Measurements from ENCODE around the gene ASTN2. TPM values are rescaled to one million over a fixed set of nuclear protein-coding genes. Genes with fewer than 3 reads are reported as not detected.

Gene ASTN2
- total RNA-seq, 1 donor from 2014 or later: 10.0 TPM

DNA sequence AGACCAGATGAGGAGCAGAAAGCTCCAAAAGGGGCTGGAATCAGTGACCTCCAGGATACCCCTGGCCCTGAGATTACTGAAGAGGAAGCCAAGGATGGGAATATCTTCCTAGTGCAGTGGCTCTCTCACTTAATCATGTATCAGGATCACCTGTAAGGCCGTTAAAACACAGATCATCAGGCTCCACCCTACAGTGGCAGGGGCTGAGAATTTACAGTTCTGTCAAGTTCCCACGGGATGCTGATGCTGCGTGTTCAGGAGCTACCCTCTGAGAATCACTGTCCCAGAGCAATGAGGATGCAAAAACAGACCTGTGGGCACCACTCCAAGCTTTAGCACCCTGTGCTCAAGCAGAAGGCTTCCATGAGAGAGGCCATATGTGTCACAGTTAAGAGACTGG, 291.9 kb downstream of the ASTN2 start:
- no peak for DNase-seq (ENCODE audit: low spot score)
- Mint-ChIP-seq H3K36me3 (ENCODE audit: low read depth, unreplicated experiment) (no peaks in the 10 kb centered on the region), H3K9me3 (ENCODE audit: unreplicated experiment) (no peaks in the 10 kb centered on the region), H3K4me3 (ENCODE audit: unreplicated experiment) (no peak overlapping the region), H3K27ac (ENCODE audit: unreplicated experiment) (no peak overlapping the region), H3K4me1 (ENCODE audit: unreplicated experiment) (no peaks in the 10 kb centered on the region), H3K27me3 (ENCODE audit: unreplicated experiment) (no peaks in the 10 kb centered on the region)
- TF ChIP-seq, protein P1, sequence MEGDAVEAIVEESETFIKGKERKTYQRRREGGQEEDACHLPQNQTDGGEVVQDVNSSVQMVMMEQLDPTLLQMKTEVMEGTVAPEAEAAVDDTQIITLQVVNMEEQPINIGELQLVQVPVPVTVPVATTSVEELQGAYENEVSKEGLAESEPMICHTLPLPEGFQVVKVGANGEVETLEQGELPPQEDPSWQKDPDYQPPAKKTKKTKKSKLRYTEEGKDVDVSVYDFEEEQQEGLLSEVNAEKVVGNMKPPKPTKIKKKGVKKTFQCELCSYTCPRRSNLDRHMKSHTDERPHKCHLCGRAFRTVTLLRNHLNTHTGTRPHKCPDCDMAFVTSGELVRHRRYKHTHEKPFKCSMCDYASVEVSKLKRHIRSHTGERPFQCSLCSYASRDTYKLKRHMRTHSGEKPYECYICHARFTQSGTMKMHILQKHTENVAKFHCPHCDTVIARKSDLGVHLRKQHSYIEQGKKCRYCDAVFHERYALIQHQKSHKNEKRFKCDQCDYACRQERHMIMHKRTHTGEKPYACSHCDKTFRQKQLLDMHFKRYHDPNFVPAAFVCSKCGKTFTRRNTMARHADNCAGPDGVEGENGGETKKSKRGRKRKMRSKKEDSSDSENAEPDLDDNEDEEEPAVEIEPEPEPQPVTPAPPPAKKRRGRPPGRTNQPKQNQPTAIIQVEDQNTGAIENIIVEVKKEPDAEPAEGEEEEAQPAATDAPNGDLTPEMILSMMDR (IDR thresholded peaks at IDR 0.05; ENCODE audit: unreplicated experiment): no peak

DNA sequence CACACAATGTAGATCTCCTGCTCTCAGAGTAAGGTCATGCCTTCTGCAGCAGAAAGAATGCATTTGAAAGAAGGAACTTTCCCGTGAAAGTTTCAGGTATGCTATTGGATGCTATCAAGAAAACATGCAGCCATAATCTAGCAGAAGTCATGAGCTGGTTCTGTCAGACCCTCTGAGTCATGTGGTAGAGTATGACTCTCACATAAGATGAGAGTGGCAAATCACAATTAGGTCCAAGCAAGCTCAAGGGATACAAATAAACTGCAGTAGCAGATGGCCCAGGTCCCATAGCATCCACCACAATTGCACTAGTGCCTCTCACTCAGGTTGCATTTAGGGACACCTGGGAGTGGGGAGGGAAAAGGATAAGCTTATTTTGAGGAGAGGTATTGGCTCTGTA, 292.8 kb downstream of the ASTN2 start:
- H3K4me3 Mint-ChIP-seq (ENCODE audit: unreplicated experiment): no peak overlapping the region
- H3K27ac Mint-ChIP-seq (ENCODE audit: unreplicated experiment): no peak overlapping the region
- H3K36me3 Mint-ChIP-seq (ENCODE audit: low read depth, unreplicated experiment): no peaks in the 10 kb centered on the region
- no peaks in the 10 kb centered on the region for H3K9me3 Mint-ChIP-seq (ENCODE audit: unreplicated experiment)
- DNase-seq (ENCODE audit: low spot score): no peak
- H3K27me3 Mint-ChIP-seq (ENCODE audit: unreplicated experiment): no peaks in the 10 kb centered on the region
- TF ChIP-seq, protein P1 (IDR thresholded peaks at IDR 0.05; ENCODE audit: unreplicated experiment): no peak
- H3K4me1 Mint-ChIP-seq (ENCODE audit: unreplicated experiment): no peaks in the 10 kb centered on the region

DNA sequence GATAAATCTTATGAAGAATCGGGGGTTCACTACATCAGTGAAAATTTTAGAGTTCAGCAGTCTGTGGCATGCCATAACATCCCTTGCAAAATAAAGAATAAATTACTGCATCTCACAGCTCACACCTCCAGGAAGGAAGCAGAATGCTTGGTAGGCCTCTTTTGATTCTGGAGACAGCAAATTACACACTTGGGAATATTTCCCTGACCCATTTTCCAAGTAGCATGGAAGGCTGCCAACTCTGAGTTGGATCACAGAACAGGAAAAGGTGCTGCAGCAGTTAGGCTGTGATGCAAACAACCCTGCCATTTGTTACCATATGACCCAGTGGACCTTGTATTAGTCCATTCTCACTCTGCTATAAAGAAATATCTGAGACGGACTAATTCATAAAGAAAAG, 293.5 kb downstream of the ASTN2 start:
- Mint-ChIP-seq H3K4me1 (ENCODE audit: unreplicated experiment) (no peaks in the 10 kb centered on the region), H3K27ac (ENCODE audit: unreplicated experiment) (no peak overlapping the region), H3K36me3 (ENCODE audit: low read depth, unreplicated experiment) (no peaks in the 10 kb centered on the region), H3K27me3 (ENCODE audit: unreplicated experiment) (no peaks in the 10 kb centered on the region), H3K9me3 (ENCODE audit: unreplicated experiment) (no peaks in the 10 kb centered on the region), H3K4me3 (ENCODE audit: unreplicated experiment) (no peak overlapping the region)
- TF ChIP-seq, protein P1 (IDR thresholded peaks at IDR 0.05; ENCODE audit: unreplicated experiment): no peak
- DNase-seq (ENCODE audit: low spot score): no peak

DNA sequence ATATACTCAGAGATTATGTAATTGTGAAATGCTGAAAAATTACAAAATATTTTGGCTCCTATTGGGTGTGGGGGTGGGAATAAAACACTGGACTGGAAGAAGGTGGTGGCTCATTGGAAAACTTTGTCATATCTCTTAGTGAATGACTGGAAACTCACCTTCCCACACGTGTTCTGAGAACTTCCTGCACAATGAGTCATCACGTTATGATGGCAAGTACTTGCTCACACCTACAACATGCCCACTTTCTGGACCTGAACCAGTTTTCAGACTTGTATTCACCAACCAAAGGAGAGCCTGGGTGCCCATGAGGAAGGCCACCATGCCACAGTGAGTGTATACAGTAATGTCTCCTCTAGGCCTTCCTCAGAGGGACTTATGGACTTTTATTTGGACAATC, 294.8 kb downstream of the ASTN2 start:
- TF ChIP-seq, protein P1 (IDR thresholded peaks at IDR 0.05; ENCODE audit: unreplicated experiment): no peak
- Mint-ChIP-seq H3K27me3 (ENCODE audit: unreplicated experiment) (no peaks in the 10 kb centered on the region), H3K27ac (ENCODE audit: unreplicated experiment) (no peak overlapping the region), H3K36me3 (ENCODE audit: low read depth, unreplicated experiment) (no peaks in the 10 kb centered on the region), H3K4me1 (ENCODE audit: unreplicated experiment) (no peaks in the 10 kb centered on the region), H3K9me3 (ENCODE audit: unreplicated experiment) (no peaks in the 10 kb centered on the region), H3K4me3 (ENCODE audit: unreplicated experiment) (no peak overlapping the region)
- no peak for DNase-seq (ENCODE audit: low spot score)

DNA sequence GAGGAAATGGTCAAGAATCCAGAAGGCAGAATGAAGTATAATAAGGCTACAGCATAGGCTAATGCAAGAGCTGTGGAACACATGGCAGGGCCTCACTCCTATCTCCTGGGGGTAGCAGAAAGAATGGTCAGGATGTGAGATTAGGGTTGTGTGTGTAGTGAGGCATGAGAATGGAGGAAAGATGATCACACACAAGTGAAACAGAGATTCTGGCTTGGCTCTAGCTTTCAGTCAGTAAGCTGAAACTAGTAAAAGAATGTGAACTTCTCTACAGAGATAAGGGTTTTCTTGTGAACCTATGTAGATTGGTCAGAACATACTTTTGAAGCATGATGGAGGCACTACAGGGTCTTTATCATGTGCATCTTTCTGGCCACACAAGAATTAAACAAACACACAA, 298.8 kb downstream of the ASTN2 start:
- no peak overlapping the region for H3K27ac Mint-ChIP-seq (ENCODE audit: unreplicated experiment)
- H3K9me3 Mint-ChIP-seq (ENCODE audit: unreplicated experiment): no peaks in the 10 kb centered on the region
- H3K4me1 Mint-ChIP-seq (ENCODE audit: unreplicated experiment): no peaks in the 10 kb centered on the region
- TF ChIP-seq, protein P1 (IDR thresholded peaks at IDR 0.05; ENCODE audit: unreplicated experiment): no peak
- no peak overlapping the region for H3K4me3 Mint-ChIP-seq (ENCODE audit: unreplicated experiment)
- H3K36me3 Mint-ChIP-seq (ENCODE audit: low read depth, unreplicated experiment): no peaks in the 10 kb centered on the region
- no peak for DNase-seq (ENCODE audit: low spot score)
- H3K27me3 Mint-ChIP-seq (ENCODE audit: unreplicated experiment): no peaks in the 10 kb centered on the region
